Measurements from ENCODE around the gene MED31. TPM values are rescaled to one million over a fixed set of nuclear protein-coding genes. Genes with fewer than 3 reads are reported as not detected.
"Not testable (repeated sequence)": the region's sequence is repeated elsewhere in the genome, so short reads cannot be mapped to it uniquely, and the experiment has no call there.

The MED31 gene
- 10 to 100 TPM; 18.1 to 34.6 TPM for polyA plus RNA-seq

GRCh38 chr17:6651354-6651918 lies at the start of gene MED31, which contains the start of gene C17orf100:
Gene MED31 (minus strand): TSS chr17:6651605. CDS start chr17:6651528, 77 bp downstream.
Gene C17orf100 (plus strand): TSS chr17:6651762. CDS start chr17:6651914, 152 bp downstream.
- WGBS, 2 donors: 1% methylated on average over 35 of the region's 35 CpGs
- Histone ChIP-seq H3K27ac (ENCODE audit: low read depth in 2 of 2, low read length in 1 of 2) (peak within 1 kb of the TSS; percentile 93 to 97), H3K4me1 (ENCODE audit: control insufficient read depth in 2 of 2, insufficient read depth in 2 of 2, low read length in 1 of 2) (peaks cover 0 to 9% of the 10 kb centered on the region in 2 donors), H3K4me3 (ENCODE audit: low read depth in 1 of 2, low read length in 2 of 2) (peak within 1 kb of the TSS; percentile 67 to 97), H3K27me3 (ENCODE audit: control insufficient read depth in 1 of 2, insufficient read depth in 2 of 2, low read length in 2 of 2) (no peaks in the 10 kb centered on the region), H3K9me3 (ENCODE audit: control insufficient read depth in 2 of 2, insufficient read depth in 1 of 2, low read depth in 1 of 2, low read length in 1 of 2) (no peaks in the 10 kb centered on the region), H3K36me3 (ENCODE audit: control insufficient read depth in 2 of 2, insufficient read depth in 2 of 2, low read length in 1 of 2) (peaks cover 0 to 3% of the 10 kb centered on the region in 2 donors)

GRCh38 chr17:6700948-6701307 lies 49.5 kb upstream of the MED31 start:
- Histone ChIP-seq H3K4me1 (ENCODE audit: control insufficient read depth in 2 of 2, insufficient read depth in 2 of 2, low read length in 1 of 2) (no peaks in the 10 kb centered on the region), H3K4me3 (ENCODE audit: low read depth in 1 of 2, low read length in 2 of 2) (no peak overlapping the region), H3K9me3 (ENCODE audit: control insufficient read depth in 2 of 2, insufficient read depth in 1 of 2, low read depth in 1 of 2, low read length in 1 of 2) (no peaks in the 10 kb centered on the region), H3K36me3 (ENCODE audit: control insufficient read depth in 2 of 2, insufficient read depth in 2 of 2, low read length in 1 of 2) (no peaks in the 10 kb centered on the region), H3K27ac (ENCODE audit: low read depth in 2 of 2, low read length in 1 of 2) (no peak overlapping the region), H3K27me3 (ENCODE audit: control insufficient read depth in 1 of 2, insufficient read depth in 2 of 2, low read length in 2 of 2) (no peaks in the 10 kb centered on the region)
- WGBS, 2 donors: 73 to 81% methylated on average over 8 of the region's 8 CpGs

GRCh38 chr17:6699997-6700947 lies 48.9 kb upstream of the MED31 start:
- 70 to 75% methylated on average over 16 of the region's 16 CpGs for WGBS, 2 donors
- Histone ChIP-seq H3K27me3 (ENCODE audit: control insufficient read depth in 1 of 2, insufficient read depth in 2 of 2, low read length in 2 of 2) (no peaks in the 10 kb centered on the region), H3K4me3 (ENCODE audit: low read depth in 1 of 2, low read length in 2 of 2) (no peak overlapping the region), H3K27ac (ENCODE audit: low read depth in 2 of 2, low read length in 1 of 2) (no peak overlapping the region), H3K36me3 (ENCODE audit: control insufficient read depth in 2 of 2, insufficient read depth in 2 of 2, low read length in 1 of 2) (no peaks in the 10 kb centered on the region), H3K4me1 (ENCODE audit: control insufficient read depth in 2 of 2, insufficient read depth in 2 of 2, low read length in 1 of 2) (no peaks in the 10 kb centered on the region), H3K9me3 (ENCODE audit: control insufficient read depth in 2 of 2, insufficient read depth in 1 of 2, low read depth in 1 of 2, low read length in 1 of 2) (no peaks in the 10 kb centered on the region)

- WGBS, 2 donors: 83 to 88% methylated on average over 11 of the region's 11 CpGs
- H3K4me1 ChIP-seq (ENCODE audit: control insufficient read depth in 2 of 2, insufficient read depth in 2 of 2, low read length in 1 of 2): no peaks in the 10 kb centered on the region
- no peaks in the 10 kb centered on the region for H3K36me3 ChIP-seq (ENCODE audit: control insufficient read depth in 2 of 2, insufficient read depth in 2 of 2, low read length in 1 of 2)
These were observed 46.6 kb upstream of the MED31 start for GRCh38 chr17:6698004-6698403.

GRCh38 chr17:6696906-6697305 lies 45.5 kb upstream of the MED31 start:
- Histone ChIP-seq H3K36me3 (ENCODE audit: control insufficient read depth in 2 of 2, insufficient read depth in 2 of 2, low read length in 1 of 2) (no peaks in the 10 kb centered on the region), H3K4me3 (ENCODE audit: low read depth in 1 of 2, low read length in 2 of 2) (no peak overlapping the region), H3K9me3 (ENCODE audit: control insufficient read depth in 2 of 2, insufficient read depth in 1 of 2, low read depth in 1 of 2, low read length in 1 of 2) (no peaks in the 10 kb centered on the region), H3K4me1 (ENCODE audit: control insufficient read depth in 2 of 2, insufficient read depth in 2 of 2, low read length in 1 of 2) (no peaks in the 10 kb centered on the region), H3K27me3 (ENCODE audit: control insufficient read depth in 1 of 2, insufficient read depth in 2 of 2, low read length in 2 of 2) (no peaks in the 10 kb centered on the region), H3K27ac (ENCODE audit: low read depth in 2 of 2, low read length in 1 of 2) (no peak overlapping the region)
- WGBS, 2 donors: 82 to 86% methylated on average over 5 of the region's 5 CpGs

More at GRCh38 chr17:6698004-6698403, 46.6 kb upstream of the MED31 start:
- H3K27me3 ChIP-seq (ENCODE audit: control insufficient read depth in 1 of 2, insufficient read depth in 2 of 2, low read length in 2 of 2): no peaks in the 10 kb centered on the region
- H3K27ac ChIP-seq (ENCODE audit: low read depth in 2 of 2, low read length in 1 of 2): no peak overlapping the region
- H3K4me3 ChIP-seq (ENCODE audit: low read depth in 1 of 2, low read length in 2 of 2): no peak overlapping the region
- no peaks in the 10 kb centered on the region for H3K9me3 ChIP-seq (ENCODE audit: control insufficient read depth in 2 of 2, insufficient read depth in 1 of 2, low read depth in 1 of 2, low read length in 1 of 2)

- WGBS, 2 donors: 70 to 86% methylated on average over 13 of the region's 13 CpGs
- Histone ChIP-seq H3K4me1 (ENCODE audit: control insufficient read depth in 2 of 2, insufficient read depth in 2 of 2, low read length in 1 of 2) (no peaks in the 10 kb centered on the region), H3K4me3 (ENCODE audit: low read depth in 1 of 2, low read length in 2 of 2) (no peak overlapping the region), H3K9me3 (ENCODE audit: control insufficient read depth in 2 of 2, insufficient read depth in 1 of 2, low read depth in 1 of 2, low read length in 1 of 2) (no peaks in the 10 kb centered on the region), H3K27ac (ENCODE audit: low read depth in 2 of 2, low read length in 1 of 2) (no peak overlapping the region), H3K36me3 (ENCODE audit: control insufficient read depth in 2 of 2, insufficient read depth in 2 of 2, low read length in 1 of 2) (no peaks in the 10 kb centered on the region), H3K27me3 (ENCODE audit: control insufficient read depth in 1 of 2, insufficient read depth in 2 of 2, low read length in 2 of 2) (no peaks in the 10 kb centered on the region)
These were observed 44.2 kb upstream of the MED31 start for GRCh38 chr17:6695565-6695964.

GRCh38 chr17:6695051-6695450 lies 43.6 kb upstream of the MED31 start:
- no peaks in the 10 kb centered on the region for H3K27me3 ChIP-seq (ENCODE audit: control insufficient read depth in 1 of 2, insufficient read depth in 2 of 2, low read length in 2 of 2)
- H3K4me3 ChIP-seq (ENCODE audit: low read depth in 1 of 2, low read length in 2 of 2): no peak overlapping the region
- no peaks in the 10 kb centered on the region for H3K36me3 ChIP-seq (ENCODE audit: control insufficient read depth in 2 of 2, insufficient read depth in 2 of 2, low read length in 1 of 2)
- no peaks in the 10 kb centered on the region for H3K4me1 ChIP-seq (ENCODE audit: control insufficient read depth in 2 of 2, insufficient read depth in 2 of 2, low read length in 1 of 2)
- WGBS, 2 donors: 87 to 95% methylated on average over 2 of the region's 2 CpGs
- no peaks in the 10 kb centered on the region for H3K9me3 ChIP-seq (ENCODE audit: control insufficient read depth in 2 of 2, insufficient read depth in 1 of 2, low read depth in 1 of 2, low read length in 1 of 2)
- H3K27ac ChIP-seq (ENCODE audit: low read depth in 2 of 2, low read length in 1 of 2): no peak overlapping the region

GRCh38 chr17:6691958-6692357 lies 40.6 kb upstream of the MED31 start:
- WGBS, 2 donors: 61 to 75% methylated on average over 6 of the region's 6 CpGs
- H3K4me1 ChIP-seq (ENCODE audit: control insufficient read depth in 2 of 2, insufficient read depth in 2 of 2, low read length in 1 of 2); H3K27me3 ChIP-seq (ENCODE audit: control insufficient read depth in 1 of 2, insufficient read depth in 2 of 2, low read length in 2 of 2); H3K27ac ChIP-seq (ENCODE audit: low read depth in 2 of 2, low read length in 1 of 2); H3K9me3 ChIP-seq (ENCODE audit: control insufficient read depth in 2 of 2, insufficient read depth in 1 of 2, low read depth in 1 of 2, low read length in 1 of 2); H3K36me3 ChIP-seq (ENCODE audit: control insufficient read depth in 2 of 2, insufficient read depth in 2 of 2, low read length in 1 of 2); H3K4me3 ChIP-seq (ENCODE audit: low read depth in 1 of 2, low read length in 2 of 2): not testable (repeated sequence)

GRCh38 chr17:6691546-6691945 lies 40.1 kb upstream of the MED31 start:
- H3K4me1 ChIP-seq (ENCODE audit: control insufficient read depth in 2 of 2, insufficient read depth in 2 of 2, low read length in 1 of 2): no peaks in the 10 kb centered on the region
- no peaks in the 10 kb centered on the region for H3K36me3 ChIP-seq (ENCODE audit: control insufficient read depth in 2 of 2, insufficient read depth in 2 of 2, low read length in 1 of 2)
- no peaks in the 10 kb centered on the region for H3K9me3 ChIP-seq (ENCODE audit: control insufficient read depth in 2 of 2, insufficient read depth in 1 of 2, low read depth in 1 of 2, low read length in 1 of 2)
- no peak overlapping the region for H3K4me3 ChIP-seq (ENCODE audit: low read depth in 1 of 2, low read length in 2 of 2)
- H3K27me3 ChIP-seq (ENCODE audit: control insufficient read depth in 1 of 2, insufficient read depth in 2 of 2, low read length in 2 of 2): no peaks in the 10 kb centered on the region
- no peak overlapping the region for H3K27ac ChIP-seq (ENCODE audit: low read depth in 2 of 2, low read length in 1 of 2)
- WGBS, 2 donors: 71 to 90% methylated on average over 3 of the region's 3 CpGs

Measured in esophagus (tissue), 2 donors.